Mesenteric fat pad (tissue), 1 donor: Measurements from ENCODE around the gene PPP1R7. TPM values are rescaled to one million over a fixed set of nuclear protein-coding genes. Genes with fewer than 3 reads are reported as not detected.
"Not testable (repeated sequence)": the region's sequence is repeated elsewhere in the genome, so short reads cannot be mapped to it uniquely, and the experiment has no call there.

ENCODE experiments used
- DNase-seq: peaks from one replicate; pipeline ENCODE4 v3.0.0-alpha.2; 2020; ENCODE audit warnings: low spot score
- total RNA-seq: library from RNA; stranded (reverse); fragmentation: NEBNext Ultra II Directional; extraction: Animal tissue kit (Norgen Biotek cat#: 25700); gene quantifications from one replicate; pipeline ENCODE4 v1.2.1, GENCODE V29; 2021
- donor health status: DM: yes; HTN: yes; CAD: no.

Gene PPP1R7
- total RNA-seq, 1 donor from 2014 or later = 48.9 TPM

- DNase-seq = no peak
These were observed 40.2 kb downstream of the PPP1R7 start for GRCh38 chr2:241190291-241190981.

- no peak for DNase-seq
These were observed 40.8 kb downstream of the PPP1R7 start for GRCh38 chr2:241191081-241191480.

GRCh38 chr2:241193271-241193670, 43.0 kb downstream of the PPP1R7 start:
- no peak for DNase-seq

GRCh38 chr2:241194811-241195210, 44.5 kb downstream of the PPP1R7 start:
- no peak for DNase-seq

GRCh38 chr2:241195506-241196130, 45.4 kb downstream of the PPP1R7 start:
- no peak for DNase-seq

- DNase-seq = not testable (repeated sequence)
These were observed 47.0 kb downstream of the PPP1R7 start for GRCh38 chr2:241197246-241197645.

GRCh38 chr2:241197947-241198346, 47.7 kb downstream of the PPP1R7 start:
- no peak for DNase-seq

- no peak for DNase-seq
These were observed 48.4 kb downstream of the PPP1R7 start for GRCh38 chr2:241198381-241199279.

- no peak for DNase-seq
These were observed 49.0 kb downstream of the PPP1R7 start for GRCh38 chr2:241199286-241199685.

GRCh38 chr2:241199897-241200821, 49.9 kb downstream of the PPP1R7 start:
- DNase-seq = no peak

GRCh38 chr2:241200822-241201395, 50.6 kb downstream of the PPP1R7 start:
- DNase-seq = no peak

- DNase-seq = no peak
These were observed 51.4 kb downstream of the PPP1R7 start for GRCh38 chr2:241201445-241202267.

GRCh38 chr2:241202268-241202585, 52.0 kb downstream of the PPP1R7 start:
- no peak for DNase-seq

- DNase-seq = no peak
These were observed 52.4 kb downstream of the PPP1R7 start for GRCh38 chr2:241202681-241203080.

- DNase-seq = no peak
These were observed 53.1 kb downstream of the PPP1R7 start for GRCh38 chr2:241203218-241204009.

GRCh38 chr2:241204010-241204384, 53.7 kb downstream of the PPP1R7 start:
- no peak for DNase-seq

- DNase-seq = no peak
These were observed 54.2 kb downstream of the PPP1R7 start for GRCh38 chr2:241204490-241204889.

- no peak for DNase-seq
These were observed 54.8 kb downstream of the PPP1R7 start for GRCh38 chr2:241205086-241205485.

GRCh38 chr2:241207151-241207550, 56.9 kb downstream of the PPP1R7 start:
- DNase-seq = no peak
